AG04450 (cell line): ENCODE measurements around the gene PMP22. TPM values are rescaled to one million over a fixed set of nuclear protein-coding genes. Genes with fewer than 3 reads are reported as not detected.
A peak's percentile ranks its signal among the peaks of the same experiment; 100 is the strongest.

ENCODE experiments used
- CTCF ChIA-PET: fragments of 300-600, 350-600 bp; formaldehyde crosslinking; extraction: SDS; loops from one replicate; lab custom pipeline; 2022; ENCODE audit warnings: antibody characterized with exemption, inconsistent platforms; lab: Charles Lee
- POLR2A ChIA-PET: fragments of 350-600 bp; formaldehyde crosslinking; extraction: SDS; loops from one replicate; lab custom pipeline; 2021; ENCODE audit warnings: antibody characterized with exemption, inconsistent platforms; lab: Yijun Ruan, JAX
- DNase-seq: peaks from one replicate; pipeline ENCODE4 v3.0.0-alpha.2; 2011; ENCODE audit warnings: low read depth, low spot score
- H3K27ac ChIP-seq: one replicate; pipeline ENCODE4 v1.5.1; 2012; ENCODE audit warnings: low read depth, low read length, control low read depth
- H3K27me3 ChIP-seq: one replicate; pipeline ENCODE4 v1.6.0; 2012; ENCODE audit warnings: low read length; ENCODE audit not compliant: control insufficient read depth, insufficient read depth
- H3K4me3 ChIP-seq: 2 replicates; pipeline ENCODE4 v1.5.1; 2011; ENCODE audit warnings: mild to moderate bottlenecking, low read depth, low read length, control low read depth
- H3K9me3 ChIP-seq: 2 replicates; pipeline ENCODE4 v1.5.1; 2012; ENCODE audit warnings: low read length; ENCODE audit not compliant: control insufficient read depth, insufficient read depth
- CTCF ChIP-seq: IDR thresholded peaks from 2 replicates; pipeline ENCODE4 v1.5.1; 2011; ENCODE audit warnings: low read depth, low read length, control low read depth, inconsistent platforms
- polyA plus RNA-seq: library from polyadenylated mRNA; depleted of rRNA; stranded (reverse); fragments of >200 nt; gene quantifications from 2 replicates; pipeline ENCODE4 v1.2.3, GENCODE V29; 2011

PMP22 gene
- polyA plus RNA-seq, 1 experiment = 204 TPM

GRCh38 chr17:15293558-15293957 lies 28.4 kb upstream of the PMP22 start:
- DNase-seq = no peak
- H3K9me3 ChIP-seq = no peaks in the 10 kb centered on the region
- no peak overlapping the region for H3K27ac ChIP-seq
- no peaks in the 10 kb centered on the region for H3K27me3 ChIP-seq
- H3K4me3 ChIP-seq = no peak overlapping the region
- POLR2A ChIA-PET = interaction anchor here (0.9 kb wide), 1 partner anchor 15 kb away, joined by 3 read pairs; no protein-coding TSS in a partner anchor
- CTCF ChIA-PET = no interaction called here
- TF ChIP-seq CTCF = no peak

- Histone ChIP-seq H3K9me3 (no peaks in the 10 kb centered on the region), H3K4me3 (no peak overlapping the region), H3K27me3 (no peaks in the 10 kb centered on the region), H3K27ac (no peak overlapping the region)
- ChIA-PET CTCF (no interaction called here), POLR2A (no interaction called here)
- DNase-seq = no peak
- no peak for TF ChIP-seq CTCF
These were observed 26.7 kb upstream of the PMP22 start for GRCh38 chr17:15291674-15292361.

GRCh38 chr17:15290605-15291004 lies 25.5 kb upstream of the PMP22 start:
- no peak overlapping the region for H3K27ac ChIP-seq
- DNase-seq = no peak
- ChIA-PET POLR2A (interaction anchor here (1.4 kb wide), 1 partner anchor 167 kb away, joined by 4 read pairs; no protein-coding TSS in a partner anchor), CTCF (no interaction called here)
- TF ChIP-seq CTCF = no peak
- no peaks in the 10 kb centered on the region for H3K9me3 ChIP-seq
- H3K4me3 ChIP-seq = no peak overlapping the region
- no peaks in the 10 kb centered on the region for H3K27me3 ChIP-seq

- ChIA-PET POLR2A (interaction anchor here (0.6 to 1.4 kb wide), 2 partner anchors 134 to 168 kb away, joined by 4 to 5 read pairs; no protein-coding TSS in a partner anchor), CTCF (interaction anchor here (0.5 kb wide), 1 partner anchor 11 kb away, joined by 4 read pairs; no protein-coding TSS in a partner anchor)
- H3K27ac ChIP-seq = peak overlapping the region; percentile 33
- H3K4me3 ChIP-seq = no peak overlapping the region
- H3K9me3 ChIP-seq = no peaks in the 10 kb centered on the region
- DNase-seq = no peak
- no peaks in the 10 kb centered on the region for H3K27me3 ChIP-seq
- TF ChIP-seq CTCF = no peak
These were observed 24.4 kb upstream of the PMP22 start for GRCh38 chr17:15289285-15290183.
